ENCODE data around the gene CUL3.
A peak's percentile ranks its signal among the peaks of the same experiment; 100 is the strongest.

DNA sequence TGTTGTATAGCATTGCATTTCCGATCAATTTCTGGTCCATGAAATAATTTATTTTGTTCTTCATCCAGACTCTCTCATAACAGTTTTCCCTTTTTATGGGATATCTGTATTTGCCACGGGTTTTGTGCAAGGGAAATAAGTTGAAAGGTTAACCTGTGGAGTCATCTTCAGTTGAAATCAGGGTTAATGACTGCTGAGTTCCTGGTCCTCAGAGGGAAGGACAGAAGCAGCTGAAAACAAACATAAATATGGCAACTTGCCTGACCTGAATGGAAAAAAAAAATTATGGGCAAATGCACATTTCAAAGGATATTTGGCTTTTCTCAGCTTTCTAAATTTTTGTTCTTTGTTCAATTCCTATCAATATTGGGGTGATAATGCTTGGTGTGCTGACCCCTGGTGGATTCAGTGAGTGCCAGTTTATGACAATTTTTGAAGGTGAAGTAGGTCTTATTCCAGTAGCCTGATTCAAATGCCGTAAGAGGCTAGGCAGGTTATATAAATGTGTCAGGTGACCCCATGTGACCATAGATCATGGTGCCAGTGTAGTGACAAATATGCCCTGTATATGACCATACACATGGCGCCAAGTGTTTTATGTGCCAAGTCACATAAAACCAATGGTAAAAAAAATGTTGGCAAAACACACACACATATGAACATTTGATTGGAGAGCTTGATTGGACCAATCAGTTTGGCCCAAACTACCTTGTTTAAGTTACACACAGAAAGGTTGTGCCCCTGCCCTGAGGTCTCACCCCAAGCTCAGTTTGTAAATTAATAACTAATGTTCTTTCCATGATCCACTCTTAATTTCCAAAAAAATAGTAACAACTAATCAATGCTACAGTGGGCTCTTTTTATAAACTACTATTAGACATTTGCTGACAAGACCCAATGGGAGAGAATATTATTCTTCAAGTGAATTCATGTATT lies 135.7 kb downstream of the CUL3 start:
- TF ChIP-seq, protein P1, sequence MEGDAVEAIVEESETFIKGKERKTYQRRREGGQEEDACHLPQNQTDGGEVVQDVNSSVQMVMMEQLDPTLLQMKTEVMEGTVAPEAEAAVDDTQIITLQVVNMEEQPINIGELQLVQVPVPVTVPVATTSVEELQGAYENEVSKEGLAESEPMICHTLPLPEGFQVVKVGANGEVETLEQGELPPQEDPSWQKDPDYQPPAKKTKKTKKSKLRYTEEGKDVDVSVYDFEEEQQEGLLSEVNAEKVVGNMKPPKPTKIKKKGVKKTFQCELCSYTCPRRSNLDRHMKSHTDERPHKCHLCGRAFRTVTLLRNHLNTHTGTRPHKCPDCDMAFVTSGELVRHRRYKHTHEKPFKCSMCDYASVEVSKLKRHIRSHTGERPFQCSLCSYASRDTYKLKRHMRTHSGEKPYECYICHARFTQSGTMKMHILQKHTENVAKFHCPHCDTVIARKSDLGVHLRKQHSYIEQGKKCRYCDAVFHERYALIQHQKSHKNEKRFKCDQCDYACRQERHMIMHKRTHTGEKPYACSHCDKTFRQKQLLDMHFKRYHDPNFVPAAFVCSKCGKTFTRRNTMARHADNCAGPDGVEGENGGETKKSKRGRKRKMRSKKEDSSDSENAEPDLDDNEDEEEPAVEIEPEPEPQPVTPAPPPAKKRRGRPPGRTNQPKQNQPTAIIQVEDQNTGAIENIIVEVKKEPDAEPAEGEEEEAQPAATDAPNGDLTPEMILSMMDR (IDR thresholded peaks at IDR 0.05; ENCODE audit: low read length), result peak; percentile 71
- no peak for TF ChIP-seq EZH2 (IDR thresholded peaks at IDR 0.05; ENCODE audit: borderline replicate concordance, low read length)
